NCI-H2107 treated with DMSO at 0.1 percent for 48 hours (cell line): ENCODE results near the gene CPVL.

Experiments
- DNase-seq: peaks from one replicate; lab custom pipeline; 2025; ENCODE audit not compliant: unreplicated experiment; lab: John Stamatoyannopoulos, UW

CPVL gene

DNA sequence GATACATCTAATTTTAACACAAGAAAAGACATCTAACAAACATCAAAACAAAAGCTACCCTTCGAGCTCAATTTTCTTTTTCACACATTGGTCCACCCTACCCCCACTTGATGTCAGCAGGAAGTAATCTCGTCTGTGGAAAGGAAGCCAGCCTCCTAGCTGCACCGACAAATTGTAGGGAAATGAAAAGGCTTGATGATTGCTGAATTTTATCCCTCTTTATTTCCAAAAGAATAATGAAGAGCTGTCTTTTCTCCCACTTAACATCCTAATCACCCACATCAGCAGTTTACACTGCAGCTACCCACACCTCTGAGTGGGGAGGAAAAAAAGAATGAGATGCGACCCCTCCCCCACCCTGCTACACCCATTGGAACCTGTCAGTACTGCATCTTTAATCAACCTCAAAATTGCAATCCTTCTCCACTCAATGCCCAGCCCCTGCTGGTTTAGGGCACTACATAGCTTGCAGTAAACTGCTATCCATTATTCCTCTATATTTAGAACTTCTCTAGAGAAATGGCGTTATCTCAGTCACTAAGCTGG, 10.6 kb upstream of the CPVL start:
- peak; percentile 84 for DNase-seq

DNA sequence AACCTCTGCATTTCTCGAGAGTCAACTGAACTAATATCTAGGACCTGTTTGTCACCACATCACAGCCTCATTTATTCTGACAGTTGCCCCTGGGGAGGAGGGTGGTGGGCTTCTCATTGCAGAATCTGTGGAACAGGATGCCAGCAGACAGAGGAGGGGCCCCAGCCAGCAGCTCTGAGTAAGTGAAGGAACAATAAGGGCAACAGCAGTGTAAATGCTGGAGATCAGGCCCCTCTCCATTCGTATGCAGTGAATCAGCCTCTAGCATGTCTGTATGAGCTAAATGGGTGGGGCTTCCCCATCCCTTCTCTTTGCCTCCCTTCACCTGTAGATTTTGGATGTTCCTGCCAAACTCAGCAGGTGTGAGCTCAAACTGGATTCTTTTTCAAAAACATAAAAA, 7.7 kb upstream of the CPVL start:
- no peak for DNase-seq

DNA sequence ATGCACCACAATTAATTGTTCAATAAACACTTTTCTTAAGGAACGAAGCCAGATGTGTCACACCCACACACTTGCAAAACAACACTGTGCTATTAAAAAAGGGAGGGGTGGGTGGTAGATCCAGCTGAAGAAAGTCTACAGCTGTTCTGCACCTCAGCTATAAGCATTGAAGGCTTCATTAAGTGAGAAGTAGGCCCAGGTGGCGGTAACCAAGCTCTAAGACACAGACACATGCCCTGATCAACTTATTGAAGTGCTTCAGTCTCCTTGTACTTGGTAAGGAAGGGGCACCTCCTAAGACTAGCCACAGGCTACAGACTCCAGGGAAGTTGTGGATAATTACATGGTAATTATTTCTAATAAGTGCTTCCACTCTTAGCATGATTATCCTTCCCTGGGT, 4.5 kb upstream of the CPVL start:
- peak; percentile 41 for DNase-seq

DNA sequence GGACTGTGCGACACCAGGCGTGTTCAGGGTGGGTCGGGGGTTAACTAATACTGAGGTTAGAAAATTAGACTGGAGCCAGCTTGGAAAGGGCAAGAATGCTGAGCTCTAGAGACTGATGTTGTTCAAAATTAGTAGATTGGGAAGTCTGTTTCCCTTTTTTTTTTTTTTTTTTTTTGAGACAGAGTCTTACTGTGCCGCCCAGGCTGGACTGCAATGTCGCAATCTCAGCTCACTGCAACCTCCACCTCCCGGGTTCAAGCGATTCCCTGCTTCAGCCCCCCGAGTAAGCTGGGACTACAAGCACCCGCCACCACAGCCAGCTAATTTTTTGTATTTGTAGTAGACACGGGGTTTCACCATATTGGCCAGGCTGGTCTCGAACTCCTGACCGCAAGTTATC, 2.7 kb upstream of the CPVL start:
- DNase-seq = no peak

DNA sequence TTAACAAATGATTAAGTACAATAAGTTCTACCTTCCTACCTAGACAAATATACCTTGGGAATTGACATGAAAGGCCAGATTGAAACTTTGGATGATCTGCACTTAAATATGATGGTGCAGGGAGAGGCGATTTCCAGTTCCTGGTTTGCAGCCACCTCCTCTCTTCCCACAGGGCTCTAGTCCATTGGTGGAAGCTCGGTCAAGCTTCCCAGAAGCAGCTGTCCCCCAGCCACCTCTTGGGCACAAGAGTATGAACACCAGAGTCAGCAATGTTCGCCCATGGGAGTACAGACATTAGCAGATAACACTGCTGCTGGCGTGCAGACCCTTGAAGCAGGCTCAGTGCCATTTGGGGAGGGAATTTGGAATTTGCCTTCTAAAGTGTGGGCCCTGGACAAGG, 1.5 kb upstream of the CPVL start:
- no peak for DNase-seq

DNA sequence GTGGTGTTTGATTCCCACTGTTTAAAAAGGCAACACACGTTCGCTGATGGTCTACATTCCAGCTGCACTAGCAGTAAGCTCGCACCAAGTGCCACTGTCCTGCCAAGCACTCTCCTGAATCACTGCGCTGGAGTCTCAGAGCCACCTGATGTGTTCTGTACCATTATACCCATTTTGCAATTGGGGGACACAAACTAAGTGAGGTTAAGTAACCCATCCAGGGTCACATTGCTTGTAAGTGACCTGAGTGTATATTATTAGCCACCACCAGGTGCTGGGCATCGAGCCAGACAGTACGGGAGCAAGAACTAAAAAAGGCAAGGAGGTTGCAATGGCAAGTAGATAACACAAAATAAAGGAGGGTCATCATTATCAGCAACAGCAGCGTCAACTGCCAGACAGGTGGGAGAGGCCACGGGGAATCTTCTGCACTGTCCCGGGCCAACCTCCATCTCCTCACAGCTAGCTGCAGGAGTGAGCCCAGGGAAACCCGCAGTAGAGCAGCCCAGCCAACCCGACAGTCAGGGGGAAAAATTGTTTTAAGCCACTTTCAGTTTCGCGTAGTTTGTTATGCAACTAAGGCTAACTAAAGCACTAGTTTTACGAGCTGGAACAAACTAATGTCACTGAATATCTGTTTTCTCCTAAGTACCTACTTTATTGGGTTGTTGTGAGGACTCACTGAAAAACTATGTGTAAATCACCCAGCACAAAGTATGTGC, 712 bp upstream of the CPVL start:
- DNase-seq = peak; percentile 52

DNA sequence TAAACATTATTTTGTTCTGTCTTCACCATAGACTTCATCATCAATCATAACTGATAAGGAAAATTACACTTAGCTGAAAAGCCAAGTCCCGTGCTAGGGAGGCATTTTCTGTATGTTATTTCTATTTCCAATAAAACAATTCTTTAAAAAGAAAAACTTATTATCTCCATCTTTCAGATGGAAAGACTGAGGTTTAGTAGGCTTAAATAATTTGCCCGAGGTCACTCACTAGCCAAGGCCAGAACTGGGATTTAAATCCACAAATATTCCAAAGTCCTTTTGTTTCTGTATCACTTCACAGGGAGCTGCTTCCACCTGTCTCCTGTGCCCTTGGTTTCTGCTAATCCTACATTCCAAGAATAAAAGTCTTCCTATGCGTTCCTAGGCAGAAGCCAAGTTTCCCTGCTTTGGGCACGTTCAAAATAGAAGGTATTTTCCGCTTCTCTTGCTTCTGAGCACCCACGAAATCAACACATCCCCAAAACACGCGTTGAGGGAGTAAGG, 732 bp downstream of the CPVL start:
- no peak for DNase-seq

DNA sequence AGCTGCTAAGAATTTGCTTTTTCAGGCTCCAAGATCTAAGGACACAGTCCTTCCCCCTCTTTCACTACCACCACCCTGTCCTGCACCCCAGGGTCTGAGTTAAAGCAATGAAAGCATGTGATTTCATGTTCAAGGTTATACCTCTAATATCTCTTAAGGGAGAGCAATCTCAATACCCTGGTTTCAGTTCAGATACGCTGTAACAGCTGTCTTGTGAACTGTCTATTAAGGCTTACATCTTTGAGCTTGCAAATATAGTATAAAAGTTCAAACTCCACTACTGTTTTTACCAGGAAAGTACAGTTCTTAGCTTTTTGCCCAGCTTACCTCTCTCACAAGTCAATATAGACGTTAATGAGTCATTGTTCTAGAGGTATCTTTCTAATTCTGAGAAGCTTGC, 2.6 kb downstream of the CPVL start:
- DNase-seq = no peak

DNA sequence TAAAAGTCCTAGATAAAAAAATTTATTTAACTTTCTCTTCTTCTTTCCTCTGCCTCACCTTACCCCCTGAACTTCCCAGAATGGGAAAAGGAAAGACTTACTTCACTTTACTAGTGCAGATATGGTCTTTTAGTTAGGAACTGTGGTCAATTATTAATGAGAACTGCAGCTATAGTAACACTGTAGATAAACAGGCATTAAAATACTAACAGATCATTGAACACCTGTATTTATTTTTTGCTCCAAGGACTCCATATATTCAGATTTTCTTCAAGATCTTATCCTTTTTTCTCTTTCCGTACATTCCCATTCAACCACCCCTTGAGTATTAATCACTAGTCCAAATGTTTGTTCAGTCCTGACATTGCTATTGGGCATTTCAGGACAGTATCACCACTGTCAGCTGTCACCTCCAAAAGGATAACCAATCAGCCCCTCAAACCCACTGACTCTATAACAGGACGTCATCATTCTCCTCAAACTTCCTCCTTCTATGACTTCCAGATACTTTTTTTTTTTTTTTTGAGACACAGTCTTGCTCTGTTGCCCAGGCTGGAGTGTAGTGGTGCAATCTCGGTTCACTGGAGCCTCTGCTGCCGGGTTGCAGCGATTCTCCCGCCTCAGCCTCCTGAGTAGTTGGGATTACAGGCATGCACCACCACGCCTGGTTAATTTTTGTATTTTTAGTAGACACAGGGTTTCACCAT, 4.2 kb downstream of the CPVL start:
- DNase-seq = no peak

DNA sequence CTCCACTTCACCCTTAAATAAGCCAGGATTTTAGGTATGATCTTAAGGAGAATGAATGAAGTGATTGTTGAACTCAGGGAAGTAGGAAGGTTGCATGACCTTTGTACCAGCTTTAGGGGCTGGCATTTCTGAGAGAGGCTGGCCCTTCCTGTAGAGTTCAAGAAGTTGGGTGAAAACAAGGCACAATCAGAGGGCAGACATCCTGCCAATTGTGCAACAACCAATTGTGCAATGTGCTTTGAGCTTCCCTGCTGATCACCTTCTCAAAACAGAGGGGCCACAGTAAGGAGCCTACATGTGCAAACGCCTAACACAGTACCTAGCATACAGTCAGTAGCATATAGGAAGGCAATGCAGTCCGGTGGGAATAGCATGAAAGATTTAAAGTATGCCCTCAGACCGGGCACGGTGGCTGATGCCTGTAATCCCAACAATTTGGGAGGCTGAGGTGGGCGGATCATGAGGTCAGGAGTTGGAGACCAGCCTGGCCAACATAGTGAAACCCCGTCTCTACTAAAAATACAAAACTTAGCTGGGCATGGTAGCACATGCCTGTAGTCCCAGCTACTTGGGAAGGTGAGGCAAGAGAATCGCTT, 5.4 kb downstream of the CPVL start:
- no peak for DNase-seq

DNA sequence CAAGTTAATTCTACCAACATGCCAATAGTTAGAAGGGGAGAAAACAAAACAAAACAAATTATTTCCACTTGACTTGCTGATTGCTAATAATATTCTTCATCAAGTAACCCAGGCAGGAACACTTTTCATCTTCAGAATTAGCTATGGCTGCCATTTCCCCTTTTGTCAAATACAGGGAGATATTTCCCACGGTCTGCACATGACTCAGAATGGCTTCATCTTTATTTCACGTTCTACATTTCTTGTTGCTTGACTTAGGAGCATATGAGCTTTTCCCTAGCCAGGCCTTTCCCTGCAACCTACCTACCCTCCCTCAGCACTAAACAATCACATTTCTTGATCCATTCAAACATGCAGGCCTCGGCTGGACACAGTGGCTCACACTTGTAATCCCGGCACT, 6.5 kb downstream of the CPVL start:
- no peak for DNase-seq

DNA sequence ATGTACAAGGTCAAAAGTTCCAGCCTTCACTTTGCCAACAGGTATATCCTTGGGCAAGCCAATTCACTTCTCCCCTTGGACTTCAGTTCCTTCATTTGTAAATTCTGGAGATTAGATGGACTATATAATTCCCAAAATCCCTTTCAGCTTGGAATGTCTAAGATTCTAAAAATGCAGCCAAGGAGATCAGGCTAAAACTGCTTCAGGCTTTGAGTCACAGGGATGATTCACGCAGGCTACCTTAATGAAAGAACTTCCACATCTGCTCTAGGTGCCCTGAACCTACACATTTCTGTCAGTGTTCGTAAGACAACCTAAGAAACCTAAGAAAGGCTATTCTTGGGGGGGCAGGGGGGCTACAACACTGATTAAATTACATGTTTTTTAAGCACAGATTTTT, 7.1 kb downstream of the CPVL start:
- no peak for DNase-seq

DNA sequence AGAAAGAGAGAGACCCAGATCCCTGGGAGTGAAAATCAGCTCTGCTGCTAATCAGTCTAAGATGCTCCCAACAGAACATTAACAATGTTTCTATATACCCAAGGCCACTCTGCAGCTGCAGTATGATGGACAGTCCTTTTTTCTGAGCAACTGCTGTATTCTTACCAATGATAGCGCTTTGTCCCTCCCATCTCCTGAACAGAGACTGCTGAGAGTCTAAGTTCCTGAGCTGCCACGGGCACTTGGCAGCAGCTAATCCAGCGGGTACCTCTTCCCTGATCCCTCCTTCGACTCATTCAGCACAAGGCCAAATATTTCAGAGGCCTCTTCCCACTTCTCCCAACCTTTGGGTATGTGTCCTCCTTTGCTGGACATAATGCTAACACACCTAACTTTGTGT, 7.7 kb downstream of the CPVL start:
- no peak for DNase-seq

DNA sequence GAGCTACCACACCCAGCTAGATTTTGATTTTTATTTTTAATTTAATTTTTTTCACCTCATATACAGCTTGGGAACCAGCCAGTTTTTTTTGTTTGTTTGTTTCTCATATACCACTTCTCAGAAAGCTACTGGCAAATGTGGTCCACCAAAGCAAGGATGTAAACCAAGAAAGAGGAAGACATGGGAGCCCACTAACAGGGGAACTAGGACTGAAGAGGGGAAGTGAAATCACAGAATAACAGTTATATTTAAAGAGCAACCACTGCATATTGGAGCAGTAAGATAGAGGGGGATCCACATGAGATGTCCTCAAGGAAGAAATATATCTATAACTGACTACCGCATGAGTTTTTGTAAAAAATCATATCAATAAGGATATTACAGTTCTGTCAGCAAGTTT, 10.5 kb downstream of the CPVL start:
- no peak for DNase-seq

DNA sequence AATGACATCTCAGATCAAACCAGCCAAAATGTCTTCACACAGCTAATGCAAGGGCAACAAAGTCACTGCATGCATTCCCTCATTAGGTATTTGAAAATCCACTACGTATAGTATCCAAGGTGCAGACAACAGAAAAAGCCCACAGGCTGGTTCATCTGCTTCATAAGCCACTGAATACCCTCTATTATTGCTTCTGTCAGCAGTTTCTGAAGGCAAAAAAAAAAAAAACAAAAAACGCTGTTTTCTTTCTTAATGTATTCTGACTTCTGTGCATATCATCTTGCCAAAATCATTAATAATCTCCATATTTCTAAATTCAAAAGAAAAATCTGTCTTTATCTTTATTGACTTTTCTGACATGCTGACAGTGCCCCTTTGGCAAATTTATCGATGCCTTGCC, 13.4 kb downstream of the CPVL start:
- DNase-seq = no peak

DNA sequence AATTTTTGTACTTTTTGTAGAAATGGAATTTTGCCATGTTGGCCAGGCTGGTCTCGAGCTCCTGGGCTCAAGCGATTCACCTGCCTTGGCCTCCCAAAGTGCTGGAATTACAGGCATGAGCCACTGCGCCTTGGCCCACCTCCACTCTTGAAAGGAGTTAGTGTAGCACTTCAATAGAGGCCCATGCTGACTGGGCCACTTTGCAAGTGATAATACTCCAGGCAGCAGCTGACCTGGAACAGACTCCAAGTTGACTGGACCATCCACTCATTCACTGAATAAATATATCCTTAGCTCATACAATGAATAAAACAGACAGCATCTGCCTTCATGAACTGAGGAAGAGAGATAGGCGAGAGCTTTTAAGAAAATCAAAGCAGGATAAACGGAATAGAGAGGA, 14.7 kb downstream of the CPVL start:
- DNase-seq = no peak

DNA sequence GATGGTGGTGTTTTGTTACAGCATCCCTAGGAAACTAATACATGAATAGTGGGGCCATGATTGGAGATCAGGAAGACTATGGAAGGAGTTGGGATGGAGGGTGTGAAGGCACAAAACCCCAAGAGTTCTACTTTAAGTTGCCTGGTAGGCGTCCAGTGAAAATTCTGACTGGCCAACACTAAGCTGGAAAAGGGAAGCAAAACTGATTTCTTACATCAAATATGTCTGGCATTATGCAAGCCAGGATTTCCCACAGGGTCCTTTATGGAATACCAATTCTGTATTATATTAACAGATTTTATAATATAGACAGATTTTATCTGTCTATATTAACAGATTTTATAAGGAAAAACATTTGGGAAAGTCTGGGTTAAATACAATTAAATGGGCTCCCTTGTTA, 16.2 kb downstream of the CPVL start:
- DNase-seq = no peak

DNA sequence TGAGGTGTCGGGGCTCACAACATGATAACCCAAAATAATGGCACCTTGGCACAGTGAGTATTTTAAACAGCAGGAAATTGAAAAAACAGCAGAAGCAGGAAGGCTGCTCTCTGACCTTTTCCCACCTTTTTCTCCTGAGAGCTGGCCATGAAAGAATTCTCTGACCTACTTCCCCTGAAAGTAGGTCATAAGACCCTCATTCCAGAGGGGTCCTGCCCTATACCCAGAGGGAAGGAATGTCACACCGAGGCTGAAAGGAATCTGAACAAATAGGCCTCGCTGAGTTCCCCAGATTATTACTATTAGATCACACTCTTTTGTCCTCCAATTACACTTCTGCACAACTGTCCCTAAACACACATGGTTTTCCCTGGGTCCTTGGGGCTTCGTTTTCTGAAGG, 18.8 kb downstream of the CPVL start:
- no peak for DNase-seq

DNA sequence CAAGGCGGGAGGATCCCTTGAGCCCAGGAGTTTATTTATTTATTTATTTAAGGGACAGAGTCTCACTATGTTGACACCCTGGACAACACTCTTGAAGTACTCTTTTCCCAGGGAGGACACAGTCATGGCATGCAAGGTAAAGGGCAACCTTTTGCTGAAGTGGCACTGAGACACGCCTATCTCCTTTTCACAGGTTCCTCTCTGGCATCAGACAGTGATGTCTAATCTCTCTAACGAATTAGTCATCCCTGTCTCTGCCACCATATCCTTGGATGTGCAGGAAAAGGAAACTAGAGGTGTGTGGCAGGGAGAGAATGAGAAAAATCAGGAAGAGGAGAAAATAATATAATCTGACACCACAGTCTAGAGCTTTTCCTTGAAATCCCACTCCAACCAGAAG, 19.5 kb downstream of the CPVL start:
- DNase-seq = no peak

DNA sequence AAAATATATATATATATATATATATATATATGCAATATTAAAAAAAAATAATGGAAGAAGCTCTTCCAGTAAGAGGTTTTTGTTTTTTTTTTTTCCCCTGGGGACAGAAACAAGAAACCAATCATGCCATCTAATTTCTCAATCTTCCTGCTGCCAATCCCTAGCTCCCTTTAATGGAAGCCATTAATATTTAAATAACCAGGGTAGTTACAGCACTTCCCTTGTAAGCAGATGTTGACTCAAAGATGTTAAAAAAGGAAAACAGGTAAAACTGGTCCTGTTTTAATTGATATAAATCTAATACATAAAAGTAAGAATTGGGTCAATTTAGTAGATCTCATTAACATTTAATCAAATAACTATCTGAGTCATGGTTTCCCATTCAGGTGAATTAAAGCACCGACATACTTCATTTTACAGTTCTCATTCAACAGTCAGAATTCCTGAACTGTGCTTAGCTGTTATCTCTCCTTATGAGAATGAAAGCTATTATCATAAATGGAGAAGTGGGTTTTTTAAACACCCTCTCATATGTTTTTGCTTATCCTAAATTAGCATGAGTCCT, 22.6 kb downstream of the CPVL start:
- DNase-seq = no peak

DNA sequence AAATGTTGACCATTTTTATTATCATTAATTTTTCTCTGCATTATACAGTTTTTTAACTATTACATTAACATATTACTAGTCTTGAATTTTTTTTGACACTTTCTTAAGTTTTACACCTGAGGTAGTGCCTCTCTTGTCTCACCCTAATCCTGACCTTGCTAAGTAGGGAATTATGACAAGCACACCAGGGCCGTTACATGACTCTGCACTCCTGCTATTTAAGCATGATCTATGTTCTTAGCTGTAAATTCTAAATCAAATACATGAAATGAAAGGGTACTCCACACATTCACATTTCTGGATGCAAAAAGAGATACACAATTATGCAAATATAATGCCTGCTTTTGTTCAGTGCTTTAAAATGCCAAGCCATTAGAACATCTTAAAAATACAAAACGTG, 23.6 kb downstream of the CPVL start:
- DNase-seq = no peak

DNA sequence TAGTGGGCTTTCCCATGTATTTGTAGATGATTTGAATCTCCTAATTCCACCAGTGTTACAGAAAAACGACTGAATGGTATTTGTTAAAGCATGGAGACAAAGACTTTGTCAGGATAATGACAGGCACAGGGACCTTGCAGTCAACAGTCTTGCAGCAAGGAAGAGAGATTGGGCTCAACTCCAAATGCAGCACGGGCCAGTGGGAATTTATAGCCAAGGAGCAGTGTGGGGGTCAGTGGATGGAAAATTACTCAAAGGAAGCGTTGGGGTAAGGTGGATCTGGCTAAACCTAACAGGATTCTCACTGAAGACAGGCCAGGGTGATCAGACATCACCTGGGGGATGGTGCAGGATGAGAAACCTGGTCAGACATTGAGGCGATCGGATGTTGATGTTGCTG, 24.3 kb downstream of the CPVL start:
- no peak for DNase-seq
